KG1 (cell line): ENCODE data around the gene EMID1.
A peak's percentile ranks its signal among the peaks of the same experiment; 100 is the strongest.

ENCODE experiments used
- DNase-seq: peaks from one replicate; lab custom pipeline; 2025; lab: John Stamatoyannopoulos, UW

The EMID1 gene

DNA sequence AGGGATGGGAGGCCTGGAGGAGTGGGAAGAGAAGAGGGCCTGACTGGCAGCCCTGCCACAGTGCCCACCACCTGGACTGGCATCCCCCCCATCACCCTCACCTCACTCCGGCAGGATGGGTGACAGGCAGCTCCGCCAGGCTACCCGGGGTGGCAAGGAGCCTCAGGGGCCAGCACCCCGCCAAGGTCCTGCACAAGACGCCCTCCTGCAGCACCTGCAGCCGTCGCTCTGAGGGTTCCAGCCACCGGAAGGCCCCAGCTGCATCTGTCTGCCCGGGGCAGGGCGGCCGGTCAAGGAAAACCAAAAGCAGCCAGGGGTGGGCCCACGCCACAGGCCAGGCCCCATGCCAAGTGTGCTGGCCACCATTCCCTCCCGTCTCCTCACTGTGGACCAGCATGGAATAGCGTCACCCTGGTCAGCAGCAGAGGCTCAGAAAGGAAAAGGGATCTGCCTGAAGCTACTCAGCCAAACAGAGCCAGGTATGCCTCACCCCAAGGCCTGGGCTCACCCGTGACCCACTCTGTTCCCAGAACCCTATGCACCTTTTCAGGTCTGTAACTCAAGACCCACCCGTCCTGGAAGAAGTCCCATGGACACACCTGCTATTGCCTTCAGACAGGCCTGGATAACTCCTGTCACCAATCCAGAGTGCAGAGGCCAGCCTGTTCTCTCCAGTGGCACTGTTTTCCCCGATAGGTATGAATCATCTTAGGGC lies 55.1 kb downstream of the EMID1 start:
- no peak for DNase-seq

DNA sequence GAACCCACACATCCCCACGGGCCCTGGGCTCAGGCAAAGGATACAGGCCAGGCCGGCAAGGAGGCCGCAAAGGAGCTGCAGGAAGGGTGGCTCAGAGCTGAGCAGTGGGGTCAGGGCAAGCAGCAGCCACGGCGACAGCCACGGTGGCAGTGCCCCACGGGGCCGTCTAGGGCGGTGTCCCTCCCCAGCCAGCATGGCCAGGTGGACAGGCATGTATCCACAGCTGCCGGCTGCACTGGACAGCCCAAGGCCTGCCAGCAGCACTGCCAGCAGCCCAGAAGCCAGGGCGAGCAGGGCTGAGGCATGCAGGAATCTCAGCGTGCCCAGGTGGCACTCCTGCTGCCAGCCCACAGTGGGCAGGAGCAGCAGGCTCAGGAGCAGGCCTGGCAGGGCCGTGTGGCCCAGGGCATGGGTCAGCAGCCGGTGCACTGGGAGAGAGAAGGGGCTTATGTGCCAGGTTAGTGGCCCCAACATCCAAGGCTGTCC lies 58.1 kb downstream of the EMID1 start:
- no peak for DNase-seq

DNA sequence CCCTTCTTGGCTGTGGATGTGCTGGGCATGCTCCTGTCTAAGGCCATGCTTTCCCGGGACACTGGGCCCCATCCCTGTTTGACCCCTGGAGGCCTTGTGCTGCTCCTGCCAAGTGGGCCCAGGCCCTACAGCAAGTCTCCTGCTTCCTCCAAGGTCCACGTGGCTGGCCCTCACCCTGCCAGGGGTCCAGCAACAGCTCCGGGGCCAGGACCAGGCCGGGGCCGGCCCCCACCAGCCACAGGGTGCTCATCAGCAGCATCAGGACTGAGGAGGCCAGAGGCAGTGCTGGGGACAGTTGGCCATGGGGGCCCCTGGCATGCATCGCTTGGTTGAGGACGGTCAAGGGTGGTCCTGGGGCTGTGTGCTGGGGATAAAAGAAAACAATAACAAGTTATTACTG lies 59.6 kb downstream of the EMID1 start:
- DNase-seq = no peak

DNA sequence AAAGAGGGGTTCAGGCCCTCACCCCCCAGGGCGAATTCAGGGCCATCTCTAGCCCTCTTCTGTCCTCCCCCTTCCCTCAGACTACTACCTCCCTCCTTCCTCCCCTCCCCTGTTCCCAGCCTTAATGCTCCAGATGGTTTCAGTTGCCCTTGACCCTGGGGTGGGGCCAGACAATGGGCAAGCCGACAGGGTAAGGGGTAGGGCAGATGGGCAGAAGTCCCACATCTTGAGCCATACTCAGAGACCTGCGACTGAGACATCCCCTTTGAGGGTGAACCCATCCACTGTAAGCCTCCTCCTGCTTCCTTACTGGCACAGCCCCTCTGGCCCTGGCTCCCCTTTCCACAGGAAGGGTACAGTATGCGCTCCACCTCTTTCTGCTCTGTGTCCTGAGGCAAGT lies 60.2 kb downstream of the EMID1 start:
- DNase-seq = no peak

DNA sequence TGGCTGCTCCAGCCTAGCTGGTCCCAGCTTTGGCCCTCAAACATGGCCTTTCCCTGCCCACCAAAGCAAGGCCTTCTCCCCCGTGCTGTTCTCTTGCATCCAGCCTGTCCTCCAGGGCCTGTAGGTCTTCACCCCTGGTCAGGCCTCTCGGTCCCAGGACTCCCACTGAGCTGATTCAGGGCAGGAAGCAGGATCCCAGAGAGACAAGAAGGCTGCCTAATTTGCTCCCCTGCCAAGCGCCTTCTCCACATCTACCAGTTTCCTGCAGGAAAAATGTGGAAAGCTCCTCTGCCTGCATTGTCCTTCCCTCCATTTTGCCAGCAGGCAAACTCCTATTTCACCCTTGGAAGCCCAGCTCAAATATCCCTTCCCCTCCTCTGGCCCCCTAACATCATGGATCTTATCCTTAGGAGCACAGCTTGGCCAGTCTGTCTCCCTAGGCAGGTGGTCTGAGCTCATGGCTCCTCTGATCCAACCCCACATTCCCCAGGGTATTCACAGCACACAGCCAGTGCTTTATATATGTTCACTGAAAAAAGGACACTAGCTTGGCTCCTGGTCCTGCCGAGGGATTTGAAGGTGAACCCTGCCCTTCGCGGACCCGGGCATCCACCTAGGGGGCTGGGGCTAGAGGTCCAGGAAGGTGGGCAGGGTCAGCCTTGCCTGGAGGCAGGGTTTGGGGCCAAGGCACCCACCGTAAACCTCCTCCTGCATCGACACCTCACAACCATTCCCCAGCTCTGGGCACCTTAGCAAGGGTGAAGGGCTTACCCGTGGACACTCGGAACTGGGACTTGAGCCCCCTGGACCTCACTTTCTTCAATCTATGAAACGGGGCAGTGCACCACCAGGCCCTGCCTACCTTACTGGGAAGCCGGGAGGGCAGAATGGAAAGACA lies 61.1 kb downstream of the EMID1 start:
- no peak for DNase-seq

DNA sequence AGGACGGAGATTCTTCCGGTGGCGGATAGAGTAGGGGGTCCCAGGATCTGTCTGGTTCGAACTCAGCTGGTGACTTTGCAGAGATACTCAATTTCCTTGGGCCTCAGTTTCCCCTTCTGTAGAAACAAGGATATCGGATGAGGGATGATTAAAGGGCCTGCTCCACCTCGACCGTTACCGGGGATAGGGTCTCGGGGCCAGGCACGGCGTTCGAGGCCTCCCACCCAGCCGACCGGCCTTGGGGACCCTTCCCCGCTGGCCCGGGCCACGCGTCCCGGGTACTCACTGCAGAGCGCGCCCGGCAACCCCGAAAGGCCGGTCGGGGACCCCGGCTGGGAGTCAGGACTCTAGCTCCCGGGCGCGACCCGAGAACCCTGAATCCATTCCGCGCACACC lies 61.8 kb downstream of the EMID1 start:
- no peak for DNase-seq

DNA sequence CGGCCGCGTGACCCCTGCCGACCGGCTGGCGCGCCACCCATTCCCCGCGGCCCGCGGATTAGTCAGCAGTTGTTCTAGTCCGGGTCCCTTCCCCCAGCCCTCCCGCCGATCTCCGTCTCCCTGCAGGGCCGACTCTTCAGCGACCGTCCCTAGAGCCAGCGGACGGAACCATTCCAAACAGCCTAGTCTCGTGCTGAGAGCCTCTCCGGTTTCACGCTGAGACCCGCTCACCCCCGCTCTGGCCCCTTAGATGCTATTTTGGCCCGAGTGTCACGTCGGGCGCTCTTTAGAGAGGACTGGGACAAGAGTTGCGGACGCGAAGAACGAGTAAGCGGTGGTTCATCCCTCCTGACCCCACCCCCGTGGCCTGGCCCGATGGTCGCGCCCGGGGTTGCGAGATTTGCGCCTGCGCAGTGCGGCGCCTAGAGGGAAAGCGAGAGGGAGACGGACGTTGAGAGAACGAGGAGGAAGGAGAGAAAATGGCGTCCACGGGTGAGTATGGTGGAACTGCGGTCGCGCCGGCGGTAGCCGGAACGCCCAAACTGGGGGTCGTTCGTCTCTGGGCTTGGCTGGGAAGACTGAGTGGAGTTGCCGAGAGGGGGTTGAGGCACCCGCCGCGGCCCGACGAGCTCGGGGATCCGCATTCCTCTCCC lies 62.3 kb downstream of the EMID1 start, which contains the start of the genes EWSR1 and RHBDD3:
Gene EWSR1, plus strand, starts transcription at position 411 of the 653 bp plus-strand sequence. Its CDS starts 69 bp downstream, at position 480.
Gene RHBDD3, minus strand, starts transcription at position 124 of the 653 bp plus-strand sequence. CDS start 2,355 bp downstream, outside the sequence.
- DNase-seq = peak; percentile 96

DNA sequence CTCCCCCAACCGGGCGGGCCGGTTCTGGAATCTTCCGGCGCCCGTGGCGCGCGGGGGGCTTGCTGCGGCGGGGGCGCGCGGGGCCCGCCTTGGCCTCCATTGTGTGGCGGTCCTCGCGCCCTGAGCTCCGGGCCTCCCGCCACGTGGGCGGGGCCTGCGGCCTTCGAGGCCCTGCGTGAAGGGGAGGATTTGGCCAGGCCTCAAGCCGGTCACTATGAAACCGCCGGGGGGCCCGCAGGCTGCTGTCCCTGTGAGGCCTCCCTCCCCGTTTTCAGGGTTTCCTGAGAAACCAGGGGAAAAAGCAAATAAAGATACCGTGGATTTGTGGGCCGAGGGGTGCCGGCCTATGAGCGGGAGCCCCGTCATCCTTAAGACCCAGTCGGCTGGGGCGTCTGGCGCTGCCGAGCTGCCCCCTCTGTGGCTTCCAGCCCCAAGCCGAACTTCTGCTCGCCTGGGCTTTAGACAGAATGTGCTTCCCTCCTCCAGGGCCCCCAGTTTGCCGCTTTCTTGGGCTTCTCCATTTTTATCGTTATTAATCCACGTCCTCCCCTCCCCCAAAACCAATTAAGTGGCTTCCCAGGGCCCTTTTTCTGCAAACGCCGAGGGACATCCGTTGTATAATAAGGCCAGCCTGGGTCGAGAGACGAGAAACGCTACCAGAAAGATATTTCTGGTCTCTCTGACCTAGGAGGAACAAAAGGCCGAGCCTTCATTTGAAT lies 63.0 kb downstream of the EMID1 start:
- DNase-seq = no peak

DNA sequence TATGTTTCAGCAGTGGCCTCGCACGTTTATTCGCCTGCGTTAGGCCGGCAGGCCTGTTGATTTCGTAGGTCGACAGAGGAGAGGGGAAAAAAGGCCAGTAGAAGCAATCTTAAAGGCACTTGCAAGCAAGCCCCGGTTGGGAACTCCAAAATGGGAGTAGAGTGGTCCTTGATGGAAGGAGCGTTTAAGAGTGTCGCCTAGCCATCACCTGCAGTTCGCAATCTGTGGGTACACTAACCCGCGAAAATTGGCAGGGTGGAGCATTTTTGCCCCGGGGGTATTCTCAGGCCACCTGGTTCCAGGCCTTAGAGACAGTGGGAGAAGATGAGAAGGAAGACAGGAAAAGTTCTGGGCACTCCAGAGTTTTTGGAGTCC lies 63.5 kb downstream of the EMID1 start:
- no peak for DNase-seq

DNA sequence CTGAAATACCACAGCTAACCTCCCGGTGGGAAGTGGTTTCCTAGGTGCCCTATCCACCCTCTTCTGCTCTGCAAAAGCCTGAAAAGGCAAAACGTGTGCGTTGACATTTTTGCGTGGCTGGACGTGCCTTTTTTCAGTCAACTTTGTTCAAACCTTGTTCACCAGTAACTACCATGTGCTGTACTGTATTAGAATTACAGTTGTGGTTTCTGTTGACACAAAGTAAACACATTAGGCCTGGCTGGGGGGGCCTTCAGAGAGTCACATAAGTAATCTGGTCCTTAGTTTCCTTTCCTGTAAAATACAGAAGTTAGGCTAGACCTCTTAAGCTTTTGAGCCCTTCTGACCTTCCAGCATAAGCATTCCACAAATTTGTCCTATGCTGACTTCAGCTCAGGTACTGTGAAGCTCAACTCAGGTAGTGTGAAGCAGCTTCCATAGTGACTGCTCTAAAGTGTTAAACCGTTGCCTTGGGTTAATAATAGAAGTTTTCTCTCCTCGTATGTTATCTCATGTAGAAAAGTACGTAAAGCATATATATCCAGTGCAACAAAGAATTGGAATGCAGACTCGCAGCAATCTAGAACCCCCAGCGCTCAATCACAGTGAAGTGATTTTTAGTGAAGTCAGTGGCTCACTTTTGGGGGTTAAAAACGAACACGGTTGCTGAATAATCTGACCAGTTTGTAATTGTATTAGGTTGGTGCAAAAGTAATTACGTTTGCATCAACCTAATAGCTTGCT lies 64.2 kb downstream of the EMID1 start:
- DNase-seq = no peak

DNA sequence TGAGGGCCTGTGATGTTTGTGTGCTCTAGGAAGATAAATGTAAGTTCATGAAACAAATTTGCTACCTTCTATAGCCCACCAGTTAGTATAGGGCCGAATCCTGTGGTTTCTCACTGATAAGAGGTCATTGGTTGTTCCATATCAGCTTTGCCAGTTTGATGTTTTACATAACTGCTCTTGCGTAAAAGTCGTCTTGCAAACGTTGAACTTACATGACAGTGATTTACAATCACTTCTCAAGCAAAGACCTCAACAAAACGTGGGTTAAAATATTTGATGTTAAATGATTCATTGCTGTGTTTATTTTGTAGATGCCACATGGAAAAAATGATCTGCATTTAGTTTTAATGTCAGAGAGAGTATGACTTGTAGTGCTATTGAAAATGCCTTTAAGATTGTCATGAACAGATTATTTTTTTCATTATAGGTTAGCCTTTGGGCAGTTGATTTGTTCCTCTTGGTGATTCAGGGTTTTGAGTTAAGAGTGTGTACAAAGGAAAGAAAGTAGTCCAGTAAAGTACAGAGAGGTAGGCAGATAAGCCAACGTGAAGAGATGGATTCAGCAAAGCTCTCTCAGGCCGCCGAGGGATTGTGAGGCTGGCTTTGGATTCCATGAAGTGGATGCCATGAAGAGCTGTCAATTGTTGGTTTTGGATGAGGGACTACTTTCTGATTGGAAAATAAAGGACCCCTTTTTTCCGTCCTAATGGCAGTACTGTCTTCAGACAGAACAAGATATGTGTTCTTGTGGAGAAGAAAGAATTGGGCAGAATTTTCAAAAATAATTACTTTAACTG lies 65.0 kb downstream of the EMID1 start:
- DNase-seq = no peak

DNA sequence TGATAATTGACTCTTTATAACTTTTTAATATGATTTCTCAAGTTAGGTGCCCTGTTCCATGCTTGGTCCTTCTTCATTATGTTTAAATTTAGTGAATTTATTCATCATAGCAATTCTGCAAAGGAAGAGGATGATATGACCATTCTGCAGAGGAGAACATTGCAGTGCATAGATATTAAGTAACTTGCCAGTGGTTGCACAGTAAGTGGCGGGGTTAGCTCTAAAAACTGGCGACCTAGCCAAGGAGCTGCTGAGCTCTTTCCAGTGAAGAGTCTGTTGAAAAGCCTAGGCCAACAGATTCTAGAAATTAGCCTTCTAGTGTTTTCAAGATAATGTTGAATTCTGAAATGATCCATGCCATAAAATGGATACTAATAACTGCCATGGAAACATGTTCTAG lies 66.9 kb downstream of the EMID1 start:
- no peak for DNase-seq

DNA sequence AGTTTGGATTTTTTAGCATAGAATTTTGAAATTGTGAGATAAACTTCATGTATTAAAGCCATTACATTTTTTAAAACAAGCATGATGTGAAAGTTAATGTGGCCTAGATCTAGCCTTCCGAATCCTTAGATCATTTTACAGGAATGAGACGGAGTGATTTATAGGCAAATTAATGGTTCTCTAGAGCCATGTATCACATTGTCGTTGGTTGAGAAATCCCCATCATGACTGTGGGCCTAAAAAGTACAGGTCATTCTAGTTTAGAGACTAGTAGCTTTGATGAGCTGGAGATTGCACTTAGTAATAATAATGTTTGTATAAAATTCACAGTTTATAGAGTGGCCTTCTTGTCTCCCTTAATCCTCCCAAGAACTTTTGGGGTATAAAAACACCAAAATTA lies 69.5 kb downstream of the EMID1 start:
- DNase-seq = no peak

DNA sequence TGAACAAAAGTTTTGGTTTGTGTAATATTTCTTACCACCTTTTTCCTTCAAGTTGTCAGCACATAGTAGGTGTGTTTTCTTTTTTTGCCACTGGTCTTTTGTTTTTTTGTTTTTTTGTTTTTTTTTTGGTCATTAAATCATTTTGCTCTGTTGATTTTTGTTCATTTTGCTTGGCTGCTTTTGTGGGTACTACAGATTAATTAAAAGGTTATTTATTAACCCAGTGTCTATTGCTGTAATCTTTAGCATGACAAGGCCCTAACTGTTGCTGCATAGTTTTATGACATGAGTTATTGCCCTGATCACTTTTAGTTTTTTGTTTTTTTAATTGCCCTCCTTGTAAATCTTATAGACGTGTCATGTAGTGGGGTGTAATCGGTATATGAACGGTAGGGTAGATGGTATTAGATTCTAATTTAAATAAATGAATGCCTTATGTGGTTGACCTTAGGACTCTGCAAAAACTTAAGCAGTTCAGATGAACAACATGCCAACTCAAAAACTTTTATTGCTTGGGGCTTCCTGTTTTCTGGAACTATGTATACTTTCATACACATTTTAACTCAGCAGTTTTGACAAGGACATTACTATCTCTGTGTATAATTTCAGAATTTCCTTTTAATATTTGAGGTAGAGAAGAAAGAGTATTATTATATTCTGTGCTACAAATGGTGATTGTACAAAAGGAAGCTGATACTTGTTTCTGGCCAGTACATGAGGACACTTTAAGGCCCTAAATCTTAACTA lies 70.3 kb downstream of the EMID1 start:
- no peak for DNase-seq

DNA sequence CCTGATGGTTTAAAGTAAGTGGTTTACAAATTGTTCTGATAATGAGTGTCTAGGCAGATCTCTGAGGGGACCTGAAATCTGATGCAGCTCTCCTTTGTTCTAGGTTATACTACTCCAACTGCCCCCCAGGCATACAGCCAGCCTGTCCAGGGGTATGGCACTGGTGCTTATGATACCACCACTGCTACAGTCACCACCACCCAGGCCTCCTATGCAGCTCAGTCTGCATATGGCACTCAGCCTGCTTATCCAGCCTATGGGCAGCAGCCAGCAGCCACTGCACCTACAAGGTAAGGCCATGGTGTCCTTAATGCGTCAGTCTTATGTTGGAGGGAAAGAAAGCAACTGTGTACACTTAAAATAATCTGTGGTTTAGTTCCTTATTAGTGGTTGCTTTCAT lies 72.2 kb downstream of the EMID1 start:
- no peak for DNase-seq

DNA sequence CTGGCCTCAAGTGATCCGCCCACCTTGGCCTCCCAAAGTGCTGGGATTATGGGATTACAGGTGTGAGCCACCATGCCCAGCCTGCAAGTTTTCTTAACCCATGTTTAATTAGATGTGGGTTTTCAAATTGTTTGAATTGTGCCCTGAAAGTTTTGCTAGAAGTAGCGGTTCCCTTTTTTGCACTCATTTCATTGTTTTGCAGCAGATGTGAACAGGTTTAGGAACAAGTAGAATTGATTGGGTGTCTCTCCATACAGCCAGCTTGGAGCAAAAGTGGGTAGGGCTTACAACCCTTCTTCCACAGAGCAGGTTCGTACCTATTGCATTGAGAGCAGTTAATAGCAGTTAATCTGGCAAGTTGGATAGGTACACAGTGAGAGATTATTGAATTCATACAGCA lies 78.5 kb downstream of the EMID1 start:
- no peak for DNase-seq

DNA sequence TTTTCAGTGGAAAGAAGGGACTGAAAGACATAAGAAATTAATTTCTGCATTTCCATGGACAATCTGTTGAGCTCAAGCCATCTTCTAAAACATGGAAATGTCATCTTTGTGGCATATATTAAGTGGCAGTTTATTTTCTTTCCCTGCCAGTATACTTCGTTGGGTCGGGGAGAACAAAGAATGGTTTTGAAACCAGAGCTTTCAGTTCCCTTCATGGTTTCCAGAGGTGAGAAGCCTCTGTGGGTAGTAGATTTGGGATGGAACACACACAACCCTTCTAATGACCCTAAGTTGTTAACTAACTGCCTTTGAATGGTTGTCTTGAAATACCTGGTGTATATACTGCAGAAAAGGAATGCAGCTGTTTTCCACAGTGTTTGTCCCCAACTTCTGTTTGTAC lies 83.1 kb downstream of the EMID1 start:
- DNase-seq = no peak

DNA sequence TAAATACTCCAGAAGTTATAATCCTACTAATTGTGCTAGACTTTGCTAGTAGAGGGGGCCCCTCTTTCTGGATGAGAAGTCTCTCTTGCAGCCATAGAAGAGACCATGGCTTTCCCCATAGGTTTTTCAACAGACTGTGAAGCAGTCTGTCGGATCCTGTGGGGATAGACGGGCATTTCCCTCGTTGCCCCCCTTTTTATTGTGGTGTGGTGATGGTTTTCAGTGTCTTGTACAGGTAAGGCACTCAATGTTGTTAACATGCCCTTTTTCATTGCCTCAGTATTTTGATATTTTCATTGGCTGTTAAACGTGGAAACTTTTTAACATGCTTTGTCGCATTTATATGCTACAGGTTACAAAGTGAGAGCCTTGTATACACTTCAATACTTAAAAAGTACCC lies 84.4 kb downstream of the EMID1 start:
- no peak for DNase-seq

DNA sequence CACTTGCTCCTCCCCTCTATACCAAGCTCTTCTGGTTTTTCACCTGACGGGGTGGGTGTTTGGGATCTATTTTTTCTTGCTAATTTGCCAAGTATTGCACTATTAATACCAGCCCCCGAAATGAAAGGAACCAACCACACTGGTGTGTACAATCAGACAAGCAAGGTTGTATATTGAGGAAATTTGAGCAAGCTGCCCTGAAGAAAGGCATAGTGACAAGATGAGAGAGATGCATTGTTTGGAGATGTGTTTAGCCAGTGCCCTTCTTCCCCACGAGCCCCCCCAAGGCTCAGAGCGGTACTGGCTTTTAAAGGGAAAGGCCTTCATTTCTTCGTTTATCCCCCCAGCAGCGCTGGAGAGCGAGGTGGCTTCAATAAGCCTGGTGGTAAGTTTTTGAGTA lies 85.5 kb downstream of the EMID1 start:
- DNase-seq = no peak

DNA sequence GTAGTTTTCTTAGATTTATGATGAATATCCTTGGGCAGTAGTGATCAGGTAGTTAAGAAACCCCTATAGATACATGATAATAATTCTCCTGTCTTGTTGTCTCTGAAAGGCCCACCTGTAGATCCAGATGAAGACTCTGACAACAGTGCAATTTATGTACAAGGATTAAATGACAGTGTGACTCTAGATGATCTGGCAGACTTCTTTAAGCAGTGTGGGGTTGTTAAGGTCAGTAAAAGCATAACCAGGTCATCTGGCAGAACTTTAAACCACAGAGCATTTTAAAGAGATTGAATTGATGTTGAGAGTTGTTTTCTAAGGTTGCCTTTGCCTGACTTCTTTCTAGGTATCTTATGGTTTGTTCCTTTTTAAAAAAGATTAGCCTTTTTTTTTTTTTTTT lies 86.7 kb downstream of the EMID1 start:
- no peak for DNase-seq
